OCI-LY1 (cell line): ENCODE measurements around the gene COA6.

Source experiments
- H2AFZ ChIP-seq: fragments of 200-600 bp; sonication (generic), shearing (Covaris generic); 2 replicates; pipeline ENCODE4 v1.6.0; 2014; ENCODE audit warnings: antibody characterized with exemption, mild to moderate bottlenecking, low read length
- H3F3A ChIP-seq: fragments of 200-600 bp; sonication (generic), shearing (Covaris generic); 2 replicates; pipeline ENCODE4 v1.6.0; 2014; ENCODE audit warnings: mild to moderate bottlenecking, antibody characterized with exemption, low read length, moderate library complexity; ENCODE audit not compliant: insufficient read depth
- H3K27ac ChIP-seq: fragments of 200-600 bp; sonication (generic); 2 replicates; pipeline ENCODE4 v1.5.1; 2014; ENCODE audit warnings: low read length, mixed run types, mild to moderate bottlenecking, low read depth; ENCODE audit not compliant: poor library complexity, severe bottlenecking
- H3K27me3 ChIP-seq: fragments of 200-600 bp; sonication (generic); 2 replicates; pipeline ENCODE4 v1.6.0; 2014; ENCODE audit warnings: antibody characterized with exemption, mild to moderate bottlenecking, low read length, moderate library complexity; ENCODE audit not compliant: insufficient read depth
- H3K36me3 ChIP-seq: fragments of 200-600 bp; sonication (generic); 2 replicates; pipeline ENCODE4 v1.6.1; 2014; ENCODE audit warnings: mild to moderate bottlenecking, antibody characterized with exemption, low read length, moderate library complexity, mixed read lengths; ENCODE audit not compliant: insufficient read depth
- H3K4me1 ChIP-seq: fragments of 200-600 bp; sonication (generic); 2 replicates; pipeline ENCODE4 v1.5.1; 2014; ENCODE audit warnings: mild to moderate bottlenecking, low read length, moderate library complexity; ENCODE audit not compliant: insufficient read depth, severe bottlenecking
- H3K4me2 ChIP-seq: fragments of 200-600 bp; sonication (generic), shearing (Covaris generic); 2 replicates; pipeline ENCODE4 v1.6.1; 2014; ENCODE audit warnings: low read length
- H3K4me3 ChIP-seq: fragments of 200-600 bp; sonication (generic); 2 replicates; pipeline ENCODE4 v1.5.1; 2014; ENCODE audit warnings: low read length, low read depth, mild to moderate bottlenecking, mixed read lengths; ENCODE audit not compliant: poor library complexity, severe bottlenecking
- H3K79me2 ChIP-seq: fragments of 200-600 bp; shearing (Covaris generic); 2 replicates; pipeline ENCODE4 v1.6.1; 2016; ENCODE audit warnings: mixed run types, low read length, mixed read lengths; ENCODE audit not compliant: insufficient read depth
- H3K9ac ChIP-seq: fragments of 200-600 bp; sonication (generic), shearing (Covaris generic); 2 replicates; pipeline ENCODE4 v1.6.1; 2014; ENCODE audit warnings: mild to moderate bottlenecking, low read length, mixed read lengths
- H3K9me2 ChIP-seq: fragments of 200-600 bp; sonication (generic), shearing (Covaris generic); 2 replicates; pipeline ENCODE4 v1.6.1; 2014; ENCODE audit warnings: low read depth, mild to moderate bottlenecking, low read length, mixed read lengths
- H3K9me3 ChIP-seq: fragments of 200-600 bp; shearing (Covaris generic); 2 replicates; pipeline ENCODE4 v1.6.1; 2014; ENCODE audit warnings: low read length, mixed read lengths
- H4K20me1 ChIP-seq: fragments of 200-600 bp; sonication (generic), shearing (Covaris generic); 2 replicates; pipeline ENCODE4 v1.6.0; 2016; ENCODE audit warnings: mild to moderate bottlenecking, low read length; ENCODE audit not compliant: insufficient read depth
- CTCF ChIP-seq: fragments of 200-600 bp; sonication (generic), shearing (Covaris generic); IDR thresholded peaks from 2 replicates; pipeline ENCODE4 v1.5.1; 2017; ENCODE audit warnings: mild to moderate bottlenecking, antibody characterized with exemption, low read length, moderate library complexity, mixed read lengths
- EZH2 ChIP-seq: fragments of 200-600 bp; sonication (generic), shearing (Covaris generic); IDR thresholded peaks from 2 replicates; pipeline ENCODE4 v1.8.0; 2017; ENCODE audit warnings: borderline replicate concordance, mixed run types, mild to moderate bottlenecking, antibody characterized with exemption, low read length, moderate library complexity, mixed read lengths

Gene COA6

GRCh38 chr1:234331507-234331906 lies 41.7 kb upstream of the COA6 start:
- H3K4me1 ChIP-seq: peaks cover 19% of the 10 kb centered on the region

GRCh38 chr1:234336359-234336758 lies 36.9 kb upstream of the COA6 start:
- Histone ChIP-seq H3K27ac (no peak overlapping the region), H3K9me2 (no peaks in the 10 kb centered on the region), H2AFZ (no peak overlapping the region), H3K4me2 (no peak overlapping the region), H3F3A (0 out of 2 replicates have a peak, but pooled peaks cover 3% of the 10 kb centered on the region), H3K4me3 (no peak overlapping the region), H3K9ac (no peak overlapping the region), H3K9me3 (peaks cover 26% of the 10 kb centered on the region), H3K36me3 (no peaks in the 10 kb centered on the region), H3K79me2 (no peaks in the 10 kb centered on the region), H3K4me1 (no peaks in the 10 kb centered on the region), H3K27me3 (no peaks in the 10 kb centered on the region), H4K20me1 (no peaks in the 10 kb centered on the region)
- TF ChIP-seq EZH2 (no peak), CTCF (no peak)

More at GRCh38 chr1:234331507-234331906, 41.7 kb upstream of the COA6 start:
- H3K9me3 ChIP-seq: peaks cover 8% of the 10 kb centered on the region; the same call in 1 of the 2 replicates
- H3K36me3 ChIP-seq: no peaks in the 10 kb centered on the region
- no peak overlapping the region for H2AFZ ChIP-seq
- H3K4me2 ChIP-seq: no peak overlapping the region
- no peaks in the 10 kb centered on the region for H3K9me2 ChIP-seq
- no peak for TF ChIP-seq CTCF
- TF ChIP-seq EZH2: no peak
- H3K79me2 ChIP-seq: no peaks in the 10 kb centered on the region
- no peaks in the 10 kb centered on the region for H4K20me1 ChIP-seq
- H3K4me3 ChIP-seq: no peak overlapping the region
- H3K27me3 ChIP-seq: no peaks in the 10 kb centered on the region
- no peak overlapping the region for H3K9ac ChIP-seq
- no peak overlapping the region for H3K27ac ChIP-seq
- H3F3A ChIP-seq: 0 out of 2 replicates have a peak, but pooled peaks cover 3% of the 10 kb centered on the region

- Histone ChIP-seq H3K36me3 (no peaks in the 10 kb centered on the region), H3K4me3 (no peak overlapping the region), H3K9me3 (peaks cover 26% of the 10 kb centered on the region), H3F3A (0 out of 2 replicates have a peak, but pooled peaks cover 3% of the 10 kb centered on the region), H3K79me2 (no peaks in the 10 kb centered on the region), H4K20me1 (no peaks in the 10 kb centered on the region), H3K9me2 (no peaks in the 10 kb centered on the region), H3K27me3 (no peaks in the 10 kb centered on the region), H3K9ac (no peak overlapping the region), H3K4me1 (no peaks in the 10 kb centered on the region), H3K4me2 (no peak overlapping the region), H3K27ac (no peak overlapping the region), H2AFZ (no peak overlapping the region)
- TF ChIP-seq CTCF (no peak), EZH2 (no peak)
Measured at GRCh38 chr1:234337233-234337632, 36.0 kb upstream of the COA6 start.
